Activated naive CD8-positive, alpha-beta T cell treated with anti-CD3 and anti-CD28 coated beads, Interleukin-2, amount 50 U/mL, for 16 hours (primary cell): ENCODE results near the gene BEST1.

ENCODE experiments used
- DNase-seq: peaks from one replicate; pipeline ENCODE4 v3.0.0-alpha.2; 2020; ENCODE audit warnings: low read depth, low spot score

Gene BEST1

GRCh38 chr11:61914471-61915171 is 35.5 kb upstream of the BEST1 start:
- no peak for DNase-seq

- no peak for DNase-seq
Observed at GRCh38 chr11:61916737-61917333, 33.3 kb upstream of the BEST1 start.

- DNase-seq, result no peak
Observed at GRCh38 chr11:61917334-61918109, 32.6 kb upstream of the BEST1 start, which contains the start of gene RAB3IL1. TSS of gene RAB3IL1 (minus strand) at chr11:61917566. CDS start at chr11:61917367, 199 bp downstream.

- no peak for DNase-seq
Observed at GRCh38 chr11:61918251-61918937, 31.8 kb upstream of the BEST1 start.

- no peak for DNase-seq
Observed at GRCh38 chr11:61918938-61919704, 31.0 kb upstream of the BEST1 start.

- DNase-seq, result no peak
Observed at GRCh38 chr11:61919705-61920631, 30.2 kb upstream of the BEST1 start.

- no peak for DNase-seq
Observed at GRCh38 chr11:61921446-61921845, 28.7 kb upstream of the BEST1 start.

GRCh38 chr11:61922539-61922938 is 27.6 kb upstream of the BEST1 start:
- no peak for DNase-seq

- no peak for DNase-seq
Observed at GRCh38 chr11:61923166-61924063, 26.7 kb upstream of the BEST1 start.

- DNase-seq, result no peak
Observed at GRCh38 chr11:61924064-61924455, 26.1 kb upstream of the BEST1 start.

- DNase-seq, result no peak
Observed at GRCh38 chr11:61925736-61926135, 24.4 kb upstream of the BEST1 start.

- DNase-seq, result no peak
Observed at GRCh38 chr11:61926235-61926634, 23.9 kb upstream of the BEST1 start.

GRCh38 chr11:61927501-61927900 is 22.6 kb upstream of the BEST1 start:
- DNase-seq, result no peak

- DNase-seq, result no peak
Observed at GRCh38 chr11:61928606-61929005, 21.5 kb upstream of the BEST1 start.

GRCh38 chr11:61930933-61931332 is 19.2 kb upstream of the BEST1 start:
- DNase-seq, result no peak

GRCh38 chr11:61935861-61936260 is 14.3 kb upstream of the BEST1 start:
- DNase-seq, result no peak

GRCh38 chr11:61940466-61940865 is 9.7 kb upstream of the BEST1 start:
- no peak for DNase-seq

- no peak for DNase-seq
Observed at GRCh38 chr11:61945191-61945590, 5.0 kb upstream of the BEST1 start.

- no peak for DNase-seq
Observed at GRCh38 chr11:61946894-61947293, 3.3 kb upstream of the BEST1 start.
